Cortex of kidney (tissue), 1 donor: ENCODE data around the gene PPM1H.
"Not testable (repeated sequence)": the region's sequence is repeated elsewhere in the genome, so short reads cannot be mapped to it uniquely, and the experiment has no call there.

ENCODE experiments used
- DNase-seq: peaks from one replicate; lab custom pipeline; 2025; lab: John Stamatoyannopoulos, UW

PPM1H gene

DNA sequence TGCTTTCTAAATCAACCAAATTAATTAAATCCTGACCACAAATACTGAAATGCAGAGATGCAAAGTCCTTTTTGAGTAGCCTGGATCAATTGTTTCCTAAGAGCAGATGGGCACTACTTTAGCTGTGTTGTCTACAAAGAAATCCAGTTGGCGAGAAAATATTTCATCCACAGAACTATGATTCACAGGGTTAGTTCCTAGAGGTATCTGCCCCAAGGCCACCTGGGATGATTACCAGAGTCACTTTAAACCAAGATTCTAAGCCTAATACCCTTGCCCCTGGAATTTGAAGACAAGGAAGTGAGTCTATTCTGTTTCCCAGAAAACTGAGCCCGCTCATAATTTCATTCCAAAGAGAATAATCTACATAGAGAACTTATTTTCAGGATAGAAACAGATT, 198.4 kb downstream of the PPM1H start:
- no peak for DNase-seq

- no peak for DNase-seq
These were observed 202.0 kb downstream of the PPM1H start for GRCh38 chr12:62732861-62733427.

DNA sequence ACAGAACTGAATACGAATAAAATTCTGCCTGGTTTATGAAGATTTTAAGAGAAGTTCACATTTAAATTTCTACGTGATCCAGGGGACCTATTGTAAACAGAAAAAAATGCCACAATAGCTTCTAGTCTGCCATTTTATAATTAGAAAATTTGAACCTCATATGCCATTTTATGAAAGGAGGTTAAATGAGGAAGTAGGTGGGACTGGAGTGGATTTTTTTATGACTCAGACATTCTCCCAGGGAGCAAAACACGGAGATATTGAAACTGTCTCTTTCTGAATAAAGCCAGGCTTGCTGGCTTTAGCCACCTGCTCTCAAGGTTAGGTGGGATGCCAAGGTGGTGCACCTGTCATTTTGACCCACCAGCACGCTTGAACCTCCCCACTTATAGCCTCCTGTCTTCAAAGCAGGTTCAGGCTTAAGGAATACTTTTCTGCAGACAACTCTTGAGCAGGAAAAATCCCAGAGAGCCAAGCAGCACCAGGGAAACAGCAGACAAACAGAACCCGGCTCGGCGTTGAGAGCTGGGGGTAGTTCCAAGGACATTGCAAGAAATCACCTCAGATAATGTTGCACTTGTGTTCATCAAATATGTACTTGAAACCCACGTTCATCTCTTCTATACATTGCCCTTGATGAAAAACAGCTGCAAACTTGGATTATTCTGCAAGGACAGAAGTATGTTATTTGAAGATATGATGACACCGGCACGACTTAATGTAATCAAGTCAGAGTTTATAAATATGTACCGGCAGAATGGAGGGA, 203.7 kb downstream of the PPM1H start:
- no peak for DNase-seq

GRCh38 chr12:62730649-62731048, 204.3 kb downstream of the PPM1H start:
- no peak for DNase-seq

GRCh38 chr12:62729579-62730544, 205.1 kb downstream of the PPM1H start:
- not testable (repeated sequence) for DNase-seq

DNA sequence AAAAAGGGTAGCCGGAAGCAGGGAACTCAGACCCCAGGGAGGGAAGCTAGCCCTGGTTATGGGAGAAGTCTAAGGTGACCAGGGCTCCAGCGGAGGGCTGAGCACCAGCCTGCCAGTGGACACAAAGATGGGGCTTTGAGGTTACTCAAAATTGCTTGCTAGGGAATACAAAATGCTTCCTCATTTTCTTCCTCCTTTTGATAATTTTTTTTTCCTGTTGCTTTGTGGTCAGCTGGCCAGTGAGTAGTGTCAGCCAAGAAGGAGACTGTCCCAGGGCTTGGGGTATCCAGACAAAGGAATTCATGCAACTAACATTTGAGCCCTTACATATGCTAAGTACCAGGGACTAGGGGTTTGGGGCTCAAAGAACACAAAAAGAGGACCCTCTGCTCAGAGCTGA, 206.2 kb downstream of the PPM1H start:
- no peak for DNase-seq

DNA sequence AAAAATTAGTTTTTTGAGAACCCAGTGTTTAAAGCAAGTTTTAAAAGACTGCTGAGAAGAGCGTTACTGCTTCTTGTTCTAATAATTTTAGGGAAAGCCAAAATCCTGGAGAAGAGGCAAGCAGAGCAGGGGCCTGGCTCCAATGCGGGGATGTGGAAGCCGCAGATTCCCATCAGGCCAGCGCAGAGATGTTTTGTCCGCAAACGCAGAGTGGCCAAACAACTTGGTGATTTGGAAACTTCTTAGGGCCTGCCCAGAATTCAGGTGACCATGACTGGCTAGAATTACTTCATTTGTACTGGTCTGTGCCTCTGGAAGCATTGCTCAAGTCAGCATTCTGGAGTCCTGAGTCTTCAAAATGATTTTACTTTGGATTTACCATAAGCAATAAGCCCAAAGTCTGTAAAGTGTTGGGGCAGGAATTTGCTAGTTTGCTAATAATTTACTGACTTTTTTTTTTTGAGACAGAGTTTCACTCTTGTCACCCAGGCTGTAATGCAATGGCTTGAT, 208.4 kb downstream of the PPM1H start:
- no peak for DNase-seq

GRCh38 chr12:62725781-62726180, 209.2 kb downstream of the PPM1H start:
- DNase-seq = no peak

DNA sequence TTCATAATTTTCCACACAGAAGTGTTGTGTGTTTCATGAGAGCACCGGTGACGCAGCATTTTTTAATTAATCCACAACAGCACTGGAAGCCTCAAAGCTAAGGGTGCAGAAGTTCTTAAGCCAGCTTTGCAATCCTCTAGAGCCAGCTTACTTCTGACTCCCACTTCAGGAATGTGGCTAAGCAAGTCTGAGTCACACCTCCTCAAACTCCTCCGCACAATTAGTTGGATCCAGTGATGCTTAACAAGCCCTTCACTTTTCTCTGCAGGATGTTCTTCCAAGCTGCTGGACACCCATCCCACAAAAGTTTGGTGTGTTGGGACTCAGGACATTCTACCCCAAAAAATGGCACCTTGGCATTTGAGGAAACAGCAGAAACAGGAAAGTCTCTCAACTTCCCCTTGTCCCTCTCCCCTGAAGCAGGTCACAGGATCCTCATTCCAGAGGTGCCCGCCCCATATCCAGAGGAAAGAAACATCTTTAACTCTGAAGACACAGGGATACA, 210.0 kb downstream of the PPM1H start:
- DNase-seq = no peak

DNA sequence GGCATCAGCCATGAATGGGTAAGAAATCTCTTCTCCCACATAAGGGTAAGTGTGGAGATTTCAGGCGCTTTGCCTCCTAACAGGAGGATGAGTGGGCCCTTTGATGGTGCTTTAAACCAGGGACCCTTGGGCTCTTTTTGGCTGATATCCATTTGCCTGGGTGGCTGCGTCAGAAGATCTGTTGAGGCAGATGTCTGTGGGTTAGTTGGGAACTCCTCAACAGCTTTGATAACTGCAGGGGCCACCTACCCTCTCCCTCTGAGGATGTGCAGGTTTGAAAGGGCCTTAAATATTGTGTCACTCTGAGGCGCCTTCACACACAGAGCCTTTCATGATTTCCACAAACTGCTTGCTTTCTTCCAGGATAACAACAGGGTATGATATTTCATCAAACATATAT, 210.7 kb downstream of the PPM1H start:
- no peak for DNase-seq

DNA sequence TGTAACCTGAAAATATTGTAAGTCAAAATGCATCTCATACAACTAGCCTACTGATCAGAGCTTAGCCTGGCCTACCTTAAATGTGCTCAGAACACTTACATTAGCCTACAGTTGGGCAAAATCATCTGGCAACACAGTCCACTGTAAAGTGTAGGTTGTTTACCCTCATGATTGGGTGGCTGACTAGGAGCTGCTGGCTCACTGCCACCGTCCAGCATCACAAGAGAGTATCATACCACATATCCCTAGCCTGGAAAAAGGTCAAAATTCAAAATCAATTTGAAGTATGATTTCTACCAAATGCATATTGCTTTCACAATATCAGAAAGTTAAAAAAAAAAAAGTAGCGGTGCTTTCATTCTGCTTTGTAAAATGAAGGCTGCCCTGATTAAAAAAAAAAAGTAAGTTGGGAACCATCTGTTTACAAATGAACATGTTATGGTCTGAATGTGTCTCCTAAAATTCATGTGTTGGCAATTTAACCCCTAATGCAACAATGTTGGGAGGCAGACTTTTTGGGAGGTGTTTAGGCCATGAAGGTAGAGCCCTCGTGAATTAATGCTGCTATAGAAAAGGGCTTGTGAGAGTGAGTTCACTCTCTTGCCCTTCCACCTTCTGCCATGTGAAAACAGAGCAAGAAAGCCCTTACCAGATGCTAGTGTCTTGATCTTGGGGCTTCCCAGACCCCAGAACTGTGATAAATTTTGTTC, 211.8 kb downstream of the PPM1H start:
- DNase-seq = no peak

DNA sequence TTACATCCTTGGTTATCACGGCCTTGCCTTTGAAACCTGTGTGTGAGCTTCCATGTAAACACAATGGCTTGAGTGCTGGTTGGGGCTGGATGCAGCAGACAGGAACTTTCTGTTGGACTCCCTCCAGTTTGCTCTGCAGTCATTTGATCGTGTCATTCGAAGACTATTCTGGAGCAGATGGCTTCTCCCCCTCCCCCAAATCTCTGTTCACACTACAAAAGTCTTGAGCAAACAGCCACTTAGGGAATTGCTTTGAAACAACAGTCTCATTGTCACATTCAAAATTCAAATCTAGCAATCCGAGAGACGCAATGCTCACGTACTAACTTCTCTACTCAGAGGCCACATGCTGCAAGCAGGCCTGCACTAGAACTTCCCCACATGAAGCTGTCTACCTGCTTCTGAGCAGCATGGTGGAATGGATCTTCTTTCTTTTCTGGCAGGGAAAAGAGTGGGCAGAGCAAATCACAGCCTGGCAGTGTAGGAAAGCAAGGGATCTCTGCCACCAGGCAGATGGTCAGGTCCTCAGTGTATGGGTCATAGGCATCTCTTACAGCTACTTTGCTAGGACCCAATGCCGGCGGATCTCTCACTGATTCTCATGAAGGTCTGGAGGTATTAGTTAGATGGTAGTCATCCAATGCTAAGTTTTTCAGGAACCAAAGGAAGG, 214.2 kb downstream of the PPM1H start:
- no peak for DNase-seq

GRCh38 chr12:62720025-62720424, 214.9 kb downstream of the PPM1H start:
- no peak for DNase-seq

DNA sequence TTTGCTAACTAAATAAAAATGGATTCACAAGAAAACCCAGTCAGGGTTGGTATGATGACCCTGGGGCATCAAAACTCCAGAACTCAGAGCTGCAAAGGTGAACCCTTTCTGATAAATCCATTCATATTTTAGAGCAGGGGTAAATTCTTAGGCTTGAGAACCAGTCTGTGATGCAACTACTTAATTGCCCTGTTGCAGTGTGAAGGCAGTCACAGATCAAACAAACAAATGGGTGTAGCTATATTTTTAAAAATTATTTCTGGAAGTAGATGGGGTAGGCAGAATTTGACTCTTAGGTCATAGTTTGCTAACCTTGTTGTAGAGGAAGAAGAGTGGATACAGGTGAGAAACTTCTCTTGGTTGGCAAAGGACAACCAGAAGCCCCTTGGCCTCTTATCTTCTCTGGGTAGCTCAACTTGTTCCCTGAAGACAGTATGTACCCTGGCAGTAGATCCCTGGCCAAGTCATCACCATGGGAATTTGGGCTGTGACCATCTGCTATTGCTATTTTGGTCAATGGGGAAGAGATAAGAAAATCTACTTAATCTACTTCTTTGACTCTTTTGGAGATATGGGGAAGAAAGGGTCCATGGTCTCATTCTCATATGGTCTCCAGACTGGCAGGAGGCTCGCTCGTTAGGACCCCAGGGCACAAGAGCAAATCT, 216.1 kb downstream of the PPM1H start:
- no peak for DNase-seq

GRCh38 chr12:62717643-62718042, 217.3 kb downstream of the PPM1H start:
- DNase-seq = no peak

GRCh38 chr12:62716866-62717525, 218.0 kb downstream of the PPM1H start:
- no peak for DNase-seq

DNA sequence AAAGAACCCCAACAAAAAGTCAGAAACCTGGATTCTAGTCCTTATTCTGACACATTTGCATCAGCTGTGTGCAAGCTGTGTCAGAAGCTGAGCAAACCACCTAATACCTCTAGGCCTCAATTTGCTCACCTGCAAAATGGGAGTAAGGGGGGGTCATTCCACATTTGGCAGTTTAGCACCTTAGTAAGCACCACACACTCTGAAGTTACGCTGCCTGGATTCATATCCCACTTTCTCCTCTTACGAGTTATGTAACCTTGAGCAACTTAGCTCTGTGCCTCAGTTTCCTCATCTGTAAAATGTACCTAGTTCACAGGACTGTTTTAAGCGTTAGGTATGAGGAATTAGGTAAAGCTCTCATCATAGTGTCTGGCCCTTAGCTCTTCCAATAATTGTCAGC, 218.9 kb downstream of the PPM1H start:
- DNase-seq = no peak

- DNase-seq = no peak
These were observed 219.9 kb downstream of the PPM1H start for GRCh38 chr12:62714774-62715721.
